GM12875 (cell line): Measurements from ENCODE around the gene MBNL1.

Source experiments
- H3K4me3 ChIP-seq: one replicate; pipeline ENCODE4 v1.5.1; 2011; ENCODE audit warnings: low read depth, low read length, control low read depth
- CTCF ChIP-seq: IDR thresholded peaks from 2 replicates; pipeline ENCODE4 v1.5.1; 2011; ENCODE audit warnings: low read depth, mild to moderate bottlenecking, control low read depth, inconsistent platforms, low read length, moderate library complexity, borderline replicate concordance; ENCODE audit not compliant: insufficient read depth

The MBNL1 gene

GRCh38 chr3:152282813-152283212 is 14.1 kb downstream of the MBNL1 start:
- TF ChIP-seq CTCF, result no peak
- no peak overlapping the region for H3K4me3 ChIP-seq

- TF ChIP-seq CTCF, result no peak
- H3K4me3 ChIP-seq, result no peak overlapping the region
Measured at GRCh38 chr3:152283492-152284381, 15.0 kb downstream of the MBNL1 start.

GRCh38 chr3:152284906-152285305 is 16.2 kb downstream of the MBNL1 start:
- TF ChIP-seq CTCF, result no peak
- H3K4me3 ChIP-seq, result no peak overlapping the region

GRCh38 chr3:152285509-152285908 is 16.8 kb downstream of the MBNL1 start:
- H3K4me3 ChIP-seq, result no peak overlapping the region
- no peak for TF ChIP-seq CTCF

- no peak for TF ChIP-seq CTCF
- no peak overlapping the region for H3K4me3 ChIP-seq
Measured at GRCh38 chr3:152287898-152288576, 19.3 kb downstream of the MBNL1 start.

GRCh38 chr3:152288681-152289080 is 20.0 kb downstream of the MBNL1 start:
- TF ChIP-seq CTCF, result no peak
- H3K4me3 ChIP-seq, result no peak overlapping the region
